Ureter (tissue), 1 donor: ENCODE data around the gene USP32. TPM values are rescaled to one million over a fixed set of nuclear protein-coding genes. Genes with fewer than 3 reads are reported as not detected.
"Not testable (repeated sequence)": the region's sequence is repeated elsewhere in the genome, so short reads cannot be mapped to it uniquely, and the experiment has no call there.

ENCODE experiments used
- DNase-seq: peaks from one replicate; pipeline ENCODE4 v3.0.0-alpha.2; 2020; ENCODE audit warnings: low spot score
- total RNA-seq: library from RNA; stranded (reverse); gene quantifications from one replicate; pipeline ENCODE4 v1.2.4, GENCODE V29; 2023
- donor health status: DM: yes; HTN: yes; CAD: no.

USP32 gene
- total RNA-seq, 1 donor from 2014 or later, result 38.8 TPM

DNA sequence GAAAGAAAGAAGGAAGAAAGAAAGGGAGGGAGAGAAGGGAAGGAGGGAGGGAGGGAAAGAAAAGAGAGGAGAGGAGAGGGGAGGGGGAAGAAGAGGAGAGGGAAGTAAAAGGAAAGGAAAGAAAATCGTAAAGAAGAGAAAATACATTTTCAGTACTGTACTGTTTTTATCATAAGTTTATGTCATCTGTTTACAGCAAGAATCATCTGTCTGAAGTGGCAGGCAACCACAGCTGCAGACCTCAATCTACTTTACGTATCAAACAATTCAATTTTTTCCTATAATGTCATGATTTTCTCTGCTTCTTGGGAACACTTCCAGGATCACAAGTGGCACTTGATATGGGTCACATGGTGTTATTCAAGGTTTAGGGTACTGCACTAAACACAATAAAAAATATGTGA, 58.3 kb downstream of the USP32 start:
- DNase-seq, result no peak

DNA sequence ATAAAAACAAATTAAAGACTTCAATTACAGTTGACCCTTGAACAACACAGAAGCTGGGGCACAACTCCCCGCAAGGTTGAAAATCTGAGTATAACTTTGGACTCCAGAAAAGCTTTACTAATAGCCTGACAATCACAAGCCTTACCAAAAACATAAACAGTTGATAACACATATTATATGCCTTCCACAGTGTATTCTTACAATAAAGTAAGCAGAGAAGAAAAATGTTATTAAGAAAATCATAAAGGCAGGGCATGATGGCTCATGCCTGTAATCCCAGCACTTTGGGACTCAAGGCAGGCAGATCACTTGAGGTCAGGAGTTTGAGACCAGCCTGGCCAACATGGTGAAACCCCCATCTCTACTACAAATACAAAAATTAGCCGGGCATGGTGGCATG, 58.9 kb downstream of the USP32 start:
- DNase-seq, result not testable (repeated sequence)

DNA sequence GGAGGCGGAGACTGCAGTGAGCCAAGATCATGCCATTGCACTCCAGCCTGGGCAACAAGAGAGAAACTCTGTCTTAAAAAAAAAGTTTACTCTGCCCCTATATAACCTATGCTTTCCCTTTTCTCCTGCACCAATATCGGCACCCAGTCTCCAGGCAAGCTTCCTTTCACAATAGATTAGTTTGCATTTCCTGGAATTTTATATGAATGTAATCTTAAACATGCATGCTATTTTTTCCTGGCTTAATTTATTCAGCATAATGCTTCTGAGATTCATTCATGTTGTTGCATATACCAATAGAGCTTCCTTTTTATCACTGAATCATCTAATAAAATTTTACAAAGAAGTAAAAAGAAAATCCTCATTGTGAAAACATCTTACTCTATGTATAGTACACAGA, 59.4 kb downstream of the USP32 start:
- no peak for DNase-seq

DNA sequence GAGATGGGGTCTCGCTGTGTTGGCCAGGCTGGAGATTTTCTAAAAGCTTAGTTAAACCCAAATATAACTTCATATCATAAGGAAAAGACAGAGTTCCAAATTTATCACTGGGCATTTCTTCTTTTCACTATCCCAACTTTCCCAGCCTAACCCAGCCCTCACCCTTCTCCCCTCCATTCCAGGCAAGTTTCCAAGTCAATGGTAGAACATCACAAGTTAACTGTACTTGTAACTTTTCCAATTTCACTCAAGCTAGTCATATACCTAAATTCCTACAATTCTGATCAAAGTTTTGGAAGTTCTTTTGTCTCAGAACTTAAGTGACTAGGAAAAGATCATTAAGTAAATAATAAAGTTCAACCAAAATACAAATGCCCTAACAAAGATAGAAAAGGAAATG, 61.2 kb downstream of the USP32 start:
- no peak for DNase-seq

DNA sequence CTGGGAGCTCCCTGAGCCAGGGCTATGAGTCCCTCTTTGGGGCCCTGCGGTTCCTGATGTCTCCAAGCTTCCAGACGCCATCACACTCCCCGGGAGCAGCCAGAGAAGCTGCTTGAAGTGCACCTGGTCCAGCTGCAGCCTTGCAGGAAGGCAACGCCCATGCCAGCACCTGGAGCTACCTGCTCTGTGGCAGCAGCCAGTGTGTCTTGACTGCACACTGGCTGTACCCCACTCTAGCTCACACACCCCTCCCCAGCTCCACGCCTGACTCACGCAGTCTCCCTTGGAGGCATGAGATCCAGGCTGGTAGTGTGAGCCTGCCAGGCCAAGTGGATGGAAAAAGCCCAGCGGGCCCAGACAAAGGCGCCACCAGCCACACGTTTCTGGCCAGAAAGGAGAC, 63.3 kb downstream of the USP32 start:
- DNase-seq, result no peak

DNA sequence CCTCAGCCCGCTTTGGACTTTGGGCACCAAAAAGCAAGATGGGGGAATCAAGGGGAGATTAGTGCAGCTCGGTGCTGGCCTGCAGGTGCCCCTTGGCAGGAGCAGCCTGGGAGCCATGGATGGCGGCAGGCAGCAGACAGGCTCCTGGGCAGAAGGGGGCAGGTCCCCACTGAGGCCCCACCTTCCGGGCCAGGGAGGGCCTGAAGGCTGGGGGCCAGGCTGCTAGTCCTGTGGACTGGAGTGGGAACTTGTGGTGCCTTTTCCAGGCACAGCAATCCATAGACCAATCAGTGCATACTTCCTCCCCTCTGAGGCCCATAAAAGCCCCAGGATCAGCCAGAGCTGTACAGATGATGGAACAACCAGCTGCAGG, 64.0 kb downstream of the USP32 start:
- DNase-seq, result no peak

DNA sequence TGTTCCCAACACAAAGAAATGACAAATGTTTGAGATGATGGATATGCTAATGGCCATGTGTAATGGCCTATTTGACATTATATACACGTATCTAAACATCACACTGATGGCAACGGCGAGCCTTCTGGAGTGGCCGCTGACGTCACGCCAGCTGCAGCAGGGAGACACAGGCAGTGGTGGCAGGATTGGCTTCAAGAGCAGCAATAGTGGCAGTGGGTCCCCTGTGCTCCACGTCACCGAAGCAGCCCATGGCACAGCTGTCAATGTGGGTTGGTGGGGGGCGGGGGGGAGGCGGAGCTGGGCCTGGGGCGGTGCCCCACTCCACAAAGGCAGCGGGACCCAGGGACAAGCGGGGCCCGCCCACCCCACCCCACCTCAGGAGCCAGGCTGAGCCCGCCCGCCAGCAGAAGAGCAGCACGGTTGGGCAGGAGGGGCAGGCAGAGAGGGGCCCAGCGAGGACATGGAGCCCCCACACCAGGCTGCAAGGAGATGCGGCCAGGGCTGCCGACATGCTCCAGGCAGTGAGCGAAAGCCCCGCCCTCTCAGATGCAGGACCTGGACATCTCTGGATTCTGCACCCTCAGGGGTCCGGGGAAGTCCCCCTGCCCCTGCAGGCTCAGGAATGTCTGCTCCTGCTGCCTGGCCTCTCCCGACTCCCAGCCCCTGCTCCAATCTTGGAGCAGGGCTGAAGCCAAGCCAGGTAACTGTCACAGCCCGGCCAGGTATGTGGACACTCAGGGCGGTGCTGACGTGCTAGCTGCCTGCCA, 64.6 kb downstream of the USP32 start:
- no peak for DNase-seq

DNA sequence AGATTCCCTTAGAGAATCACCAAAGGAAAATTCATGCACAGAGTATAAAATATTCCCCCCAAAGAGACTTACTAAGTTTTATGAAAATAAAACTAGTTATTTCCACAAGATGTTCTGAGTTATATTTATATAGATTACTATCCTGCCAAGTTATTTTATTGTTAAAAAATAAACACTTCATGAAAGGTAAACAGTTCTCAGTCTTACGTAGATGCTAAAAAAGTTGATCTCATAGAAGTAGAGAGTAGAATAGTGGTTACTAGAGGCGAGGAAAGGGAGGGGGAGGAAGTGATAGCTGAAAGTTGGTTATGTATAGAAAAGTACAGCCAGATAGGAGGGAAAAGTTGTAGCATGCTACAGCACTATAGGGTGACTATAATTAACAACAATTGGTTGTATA, 65.2 kb downstream of the USP32 start:
- no peak for DNase-seq

DNA sequence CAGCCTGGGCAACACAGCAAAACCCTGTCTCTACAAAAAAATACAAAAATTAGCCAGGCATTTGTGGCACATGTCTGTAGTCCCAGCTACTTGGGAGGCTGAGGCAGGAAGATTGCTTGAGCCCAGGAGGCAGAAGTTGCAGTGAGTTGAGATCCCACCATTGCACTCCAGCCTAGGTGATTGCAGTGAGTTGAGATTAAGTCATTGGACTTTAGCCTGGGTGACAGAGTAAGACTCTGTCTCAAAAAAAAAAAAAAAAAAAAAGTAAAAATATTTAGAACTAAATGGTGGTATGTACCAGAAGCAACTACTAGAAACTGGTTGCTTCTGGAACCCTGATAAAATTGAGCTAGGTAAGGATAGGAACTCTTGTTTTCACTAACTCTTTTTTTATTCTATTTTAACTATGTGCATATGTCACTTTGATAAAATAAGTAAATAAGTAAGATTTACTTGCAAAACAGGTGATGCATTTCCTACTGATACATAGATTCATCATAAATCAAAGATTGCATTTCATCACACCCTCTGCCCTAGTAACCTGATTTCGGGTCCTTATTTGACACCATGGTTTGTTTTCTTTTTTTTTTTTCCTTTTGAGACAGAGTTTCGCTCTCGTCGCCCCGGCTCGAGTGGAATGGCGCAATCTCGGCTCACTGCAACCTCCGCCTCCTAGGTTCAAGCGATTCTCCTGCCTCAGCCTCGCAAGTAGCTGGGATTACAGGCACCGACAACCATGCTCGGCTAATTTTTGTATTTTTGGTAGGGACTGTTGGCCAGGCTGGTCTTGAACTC, 66.0 kb downstream of the USP32 start:
- no peak for DNase-seq

DNA sequence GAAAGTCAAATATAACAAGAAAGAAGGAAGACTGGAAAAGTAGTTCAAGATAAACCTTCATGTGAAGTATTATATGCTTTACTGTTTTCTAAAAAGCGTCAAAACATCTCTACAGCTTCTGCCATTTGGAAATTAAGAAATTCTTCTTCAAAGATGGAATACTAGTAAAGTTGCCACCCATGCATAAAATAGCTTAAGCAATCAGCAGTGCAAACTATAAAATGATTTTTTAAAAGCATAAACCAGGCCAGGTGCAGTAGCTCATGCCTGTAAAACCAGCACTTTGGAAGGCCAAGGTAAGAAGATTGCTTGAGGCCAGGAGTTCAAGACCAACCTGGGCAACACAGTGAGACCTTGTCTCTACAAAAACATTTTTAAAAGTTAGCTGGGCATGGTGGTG, 68.2 kb downstream of the USP32 start:
- no peak for DNase-seq

DNA sequence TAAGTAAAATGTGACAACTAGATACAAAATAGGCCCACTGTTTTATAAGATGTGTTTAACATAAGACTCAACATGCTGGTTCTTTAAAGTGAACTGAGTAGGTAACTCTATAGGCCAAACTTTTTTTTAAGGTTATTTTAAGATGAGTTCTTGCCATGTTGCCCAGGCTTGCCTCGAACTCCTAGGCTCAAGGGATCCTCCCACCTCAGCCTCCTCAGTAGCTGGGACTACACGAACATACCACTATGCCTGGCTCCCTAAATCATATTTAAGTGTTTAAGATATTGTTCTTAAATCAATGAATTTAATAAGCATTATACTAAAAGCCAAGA, 69.9 kb downstream of the USP32 start:
- DNase-seq, result no peak

DNA sequence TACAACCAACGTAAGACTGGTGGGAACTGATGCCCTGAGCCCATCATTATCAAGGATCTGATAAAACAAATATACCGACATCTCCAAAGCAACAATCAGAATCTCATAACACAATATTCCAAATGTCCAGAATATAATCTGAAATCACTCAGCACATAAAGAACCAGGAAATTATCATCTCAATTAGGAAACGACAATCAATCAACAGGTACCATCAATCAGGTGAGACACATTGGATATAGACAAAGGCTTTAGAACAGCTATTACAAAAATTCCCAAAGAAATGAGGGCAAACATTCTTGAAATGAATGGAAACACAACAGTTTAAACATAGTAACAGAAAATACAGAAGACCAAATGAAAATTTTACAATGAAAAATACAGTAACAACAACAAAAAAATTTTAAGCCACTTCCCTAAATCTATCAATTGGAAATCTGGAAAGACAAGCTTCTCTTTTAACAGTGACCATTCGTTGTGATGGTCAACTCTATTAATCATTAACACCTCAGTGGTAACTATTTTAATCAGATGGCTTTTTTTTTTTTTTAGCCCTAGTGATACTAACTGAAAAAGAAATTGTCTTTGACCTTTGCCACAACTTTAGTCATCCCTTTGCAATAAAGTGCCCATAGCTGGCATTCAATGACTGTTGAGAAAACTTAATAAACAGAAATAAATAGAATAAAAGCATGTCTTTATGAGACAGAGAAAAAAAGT, 70.4 kb downstream of the USP32 start:
- no peak for DNase-seq

DNA sequence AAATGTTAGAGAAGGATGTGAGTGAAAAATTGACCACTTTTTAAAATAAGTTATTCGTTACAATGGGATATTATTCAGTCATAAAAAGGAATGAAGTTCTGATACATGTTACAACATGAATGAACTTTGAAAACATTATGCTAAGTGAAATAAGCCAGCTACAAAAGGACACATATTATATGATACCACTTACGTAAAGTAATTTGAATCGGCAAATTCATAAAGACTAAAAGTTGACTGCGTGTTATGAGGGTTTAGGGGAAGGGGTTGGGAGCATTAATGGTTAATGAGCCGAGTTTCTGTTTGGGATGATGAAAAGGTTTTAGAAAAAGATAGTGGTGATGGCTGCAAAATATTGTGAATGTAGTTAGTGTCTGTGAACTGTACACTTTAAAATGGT, 73.1 kb downstream of the USP32 start:
- DNase-seq, result no peak

DNA sequence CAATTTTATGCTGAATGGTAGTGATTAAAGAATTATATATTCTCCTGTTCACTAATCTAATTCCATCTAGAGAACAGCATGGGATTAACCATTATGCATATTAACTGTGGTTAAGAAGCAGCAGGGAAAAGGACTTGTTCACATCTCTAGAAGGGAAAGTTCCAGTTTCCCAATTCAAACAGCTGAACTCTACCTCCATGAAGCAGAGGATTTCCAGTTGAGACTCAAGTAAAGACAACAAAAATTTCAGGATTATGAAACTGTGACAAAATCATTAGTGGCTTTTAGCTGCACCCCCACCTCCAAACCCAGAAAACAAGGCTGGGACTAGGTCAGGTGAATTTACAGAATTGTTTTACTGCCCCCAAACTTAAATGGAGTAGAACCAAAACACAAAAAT, 73.6 kb downstream of the USP32 start:
- no peak for DNase-seq

DNA sequence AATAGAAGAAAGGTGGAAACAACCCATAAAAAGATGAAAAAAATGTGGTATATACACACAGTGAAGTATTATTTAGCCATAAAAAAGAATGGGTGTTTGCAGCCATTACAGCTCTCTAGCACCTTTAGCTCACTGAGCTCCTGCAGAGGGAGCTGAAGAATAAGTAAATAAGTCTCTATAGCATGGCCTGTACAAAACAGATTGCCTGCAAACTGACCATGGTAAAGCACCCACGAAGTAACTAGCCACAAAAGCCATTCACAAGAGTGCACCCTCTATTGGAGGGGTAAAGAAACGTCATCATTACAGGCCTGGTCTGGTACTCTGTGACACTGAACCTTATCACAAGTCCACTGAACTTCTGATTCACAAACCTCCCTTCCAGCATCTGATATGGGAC, 76.3 kb downstream of the USP32 start:
- no peak for DNase-seq

DNA sequence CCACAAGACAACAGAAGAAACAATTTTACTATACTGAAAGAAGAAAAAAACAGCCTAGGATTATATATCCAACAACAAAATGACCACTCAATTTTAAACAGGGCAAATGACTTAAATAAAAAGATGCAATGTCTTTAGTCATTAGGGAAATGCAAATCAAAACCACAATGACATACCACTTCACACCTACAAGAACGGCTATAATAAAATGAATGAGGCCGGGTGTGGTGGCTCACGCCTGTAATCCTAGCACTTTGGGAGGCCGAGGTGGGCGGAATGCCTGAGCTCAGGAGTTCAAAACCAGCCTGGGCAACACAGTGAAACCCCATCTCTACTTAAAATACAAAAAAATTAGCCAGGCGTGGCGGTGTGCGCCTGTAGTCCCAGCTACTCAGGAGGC, 77.0 kb downstream of the USP32 start:
- DNase-seq, result not testable (repeated sequence)

DNA sequence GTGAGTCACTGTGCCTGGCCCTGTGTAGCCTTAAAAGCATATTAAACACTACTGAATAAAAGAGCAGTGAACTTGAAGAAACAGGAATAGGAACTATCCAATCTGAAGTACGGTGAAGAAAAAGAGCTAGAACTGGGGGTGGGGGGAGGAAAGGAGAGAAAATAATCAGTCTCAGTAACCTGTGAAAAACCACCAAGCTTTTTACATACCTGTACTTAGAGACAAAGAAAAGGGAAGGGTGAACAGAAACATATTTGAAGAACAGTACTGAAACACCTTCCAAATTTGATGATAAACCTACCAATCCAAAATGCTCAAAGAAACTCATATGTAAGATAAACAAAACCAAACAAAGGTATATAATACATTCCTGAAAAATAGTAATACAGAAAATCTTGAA, 77.5 kb downstream of the USP32 start:
- no peak for DNase-seq

DNA sequence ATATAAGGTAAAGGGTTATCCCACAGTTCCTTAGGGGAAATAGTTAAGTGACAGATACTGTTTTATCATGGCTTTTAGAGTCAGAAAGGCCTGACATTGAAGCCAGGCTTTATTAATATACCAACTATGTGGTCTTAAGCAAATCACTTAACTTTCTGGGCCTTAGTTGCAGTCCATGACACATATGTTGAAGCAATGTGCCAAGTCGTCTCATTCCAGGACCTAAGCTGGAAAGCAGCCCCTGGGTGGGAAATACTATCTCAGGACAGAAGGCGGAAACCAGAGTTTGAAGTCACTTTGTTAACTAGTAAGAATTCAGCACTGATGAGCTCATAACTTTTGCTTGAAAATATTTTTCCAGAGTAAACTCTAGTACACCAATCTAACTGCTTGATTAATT, 80.0 kb downstream of the USP32 start:
- no peak for DNase-seq

DNA sequence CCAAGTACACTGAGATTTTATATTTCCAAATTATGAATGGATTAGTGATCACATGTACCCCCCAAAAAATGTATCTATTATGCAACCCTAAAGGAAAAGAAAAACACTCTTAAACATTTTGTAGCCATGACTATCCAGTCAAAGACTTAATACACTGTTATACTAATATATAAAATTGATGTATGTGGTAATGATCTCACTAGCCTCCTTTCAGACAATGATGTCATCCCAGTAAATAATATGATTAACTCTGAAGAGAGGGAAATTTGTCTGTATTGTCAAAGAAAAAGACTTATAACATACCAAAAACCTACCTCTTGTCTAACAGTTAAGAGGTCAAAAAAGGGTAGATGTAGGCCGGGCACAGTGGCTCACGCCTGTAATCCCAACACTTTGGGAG, 80.7 kb downstream of the USP32 start:
- no peak for DNase-seq

DNA sequence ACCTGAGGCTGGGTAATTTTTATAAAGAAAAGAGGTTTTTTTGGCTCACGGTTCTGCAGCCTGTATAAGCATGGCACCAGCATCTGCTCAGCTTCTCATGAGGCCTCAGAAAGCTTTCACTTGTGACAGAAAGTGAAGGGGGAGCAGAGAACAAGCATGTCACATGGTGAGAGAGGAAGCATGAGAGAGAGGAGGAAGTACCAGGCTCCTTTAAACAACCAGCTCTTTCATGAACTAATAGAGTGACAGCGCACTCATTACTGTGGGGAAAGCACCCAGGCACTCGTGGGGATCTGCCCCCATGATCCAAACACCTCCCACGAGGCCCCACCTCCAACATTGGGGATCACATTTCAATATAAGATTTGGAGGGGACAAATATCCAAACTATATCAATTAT, 86.8 kb downstream of the USP32 start:
- DNase-seq, result no peak

DNA sequence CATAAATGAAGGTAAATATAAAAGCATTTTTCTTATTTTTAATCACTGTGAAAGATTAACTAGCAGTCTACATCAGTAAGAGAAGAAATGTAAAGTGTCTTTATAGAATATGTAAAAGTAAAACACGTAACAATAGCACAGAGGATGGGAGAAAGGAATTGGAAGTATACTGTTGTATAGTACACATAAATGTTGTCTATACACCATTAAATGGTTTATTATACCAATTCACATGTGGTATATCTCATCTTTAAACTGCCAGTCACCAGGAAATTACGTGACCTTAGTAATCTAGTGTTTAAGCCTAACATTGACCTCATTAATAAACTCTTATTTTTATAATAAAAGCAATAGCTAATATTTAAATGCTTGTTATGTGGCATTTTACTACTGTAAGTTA, 87.4 kb downstream of the USP32 start:
- DNase-seq, result no peak

DNA sequence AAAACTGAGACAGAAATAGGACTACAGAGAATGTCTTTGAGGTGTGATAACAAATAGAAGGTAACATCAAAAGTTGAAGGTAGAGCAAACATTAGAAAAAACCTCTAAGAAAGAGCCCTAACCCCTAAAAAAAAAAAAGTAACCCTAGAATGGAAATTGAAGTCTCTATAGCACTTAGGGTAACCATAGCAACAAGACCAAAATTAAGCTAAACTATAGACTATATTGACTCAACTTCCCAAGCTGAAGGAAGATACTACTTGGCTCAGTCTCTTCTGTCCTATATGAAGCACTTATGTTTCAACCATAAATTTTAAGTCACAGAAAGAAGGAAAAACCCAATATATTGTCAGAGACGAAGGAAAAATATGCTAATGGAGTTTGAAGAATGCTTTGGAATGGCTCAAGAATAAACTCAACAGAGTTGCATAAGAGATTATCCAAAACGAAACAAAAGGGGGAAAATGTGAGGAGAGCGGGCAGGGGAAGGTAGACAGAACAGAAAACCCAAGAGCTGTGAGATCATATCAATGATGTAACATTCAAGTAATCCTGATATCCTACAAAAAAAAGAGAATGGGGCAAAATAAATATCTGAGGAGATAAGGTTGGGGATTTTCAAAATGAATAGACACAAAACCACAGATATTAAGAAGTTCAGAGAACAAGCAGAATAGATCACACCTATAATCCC, 88.4 kb downstream of the USP32 start:
- no peak for DNase-seq
